WTC11 (cell line): ENCODE data around the gene ADPRS.

Source experiments
- AFF4 ChIP-seq: sonication (generic); formaldehyde crosslinking; IDR thresholded peaks from 2 replicates; pipeline ENCODE4 v1.8.1; 2023; ENCODE audit warnings: mild to moderate bottlenecking, missing genetic modification reagents, borderline replicate concordance
- ATF3 ChIP-seq: sonication (generic); formaldehyde crosslinking; conservative IDR thresholded peaks from 2 replicates; pipeline ENCODE4 v1.8.1; 2022; ENCODE audit warnings: mild to moderate bottlenecking, missing genetic modification reagents
- ETV6 ChIP-seq: sonication (generic); formaldehyde crosslinking; IDR thresholded peaks from 2 replicates; pipeline ENCODE4 v1.8.1; 2022; ENCODE audit warnings: mild to moderate bottlenecking, missing genetic modification reagents
- FOXJ3 ChIP-seq: sonication (generic); formaldehyde crosslinking; IDR thresholded peaks from 2 replicates; pipeline ENCODE4 v1.9.0; 2021; ENCODE audit warnings: missing genetic modification reagents, mild to moderate bottlenecking, borderline replicate concordance
- GABPB1 ChIP-seq: sonication (generic); formaldehyde crosslinking; IDR thresholded peaks from 2 replicates; pipeline ENCODE4 v1.8.1; 2023; ENCODE audit warnings: mild to moderate bottlenecking, missing genetic modification reagents
- JUN ChIP-seq: sonication (generic); formaldehyde crosslinking; IDR thresholded peaks from 2 replicates; pipeline ENCODE4 v1.8.0; 2023; ENCODE audit warnings: mild to moderate bottlenecking, missing genetic modification reagents
- MAX ChIP-seq: sonication (generic); formaldehyde crosslinking; IDR thresholded peaks from 2 replicates; pipeline ENCODE4 v1.8.0; 2022; ENCODE audit warnings: mild to moderate bottlenecking, missing genetic modification reagents
- PREB ChIP-seq: sonication (generic); formaldehyde crosslinking; IDR thresholded peaks from 2 replicates; pipeline ENCODE4 v1.8.1; 2022; ENCODE audit warnings: mild to moderate bottlenecking, missing genetic modification reagents, moderate library complexity, borderline replicate concordance
- SMAD4 ChIP-seq: sonication (generic); formaldehyde crosslinking; IDR thresholded peaks from 2 replicates; pipeline ENCODE4 v1.8.0; 2022; ENCODE audit warnings: mild to moderate bottlenecking, missing genetic modification reagents
- TCF7 ChIP-seq: sonication (generic); formaldehyde crosslinking; IDR thresholded peaks from 2 replicates; pipeline ENCODE4 v1.8.0; 2022; ENCODE audit warnings: mild to moderate bottlenecking, low read depth, missing genetic modification reagents, moderate library complexity
- USF2 ChIP-seq: sonication (generic); formaldehyde crosslinking; IDR thresholded peaks from 2 replicates; pipeline ENCODE4 v1.8.1; 2023; ENCODE audit warnings: mild to moderate bottlenecking, missing genetic modification reagents, moderate library complexity
- ZNF416 ChIP-seq: fragments of 250-450 bp; sonication (Bioruptor Pico); IDR thresholded peaks from 2 replicates; pipeline ENCODE4 v1.9.0; 2021; ENCODE audit warnings: mild to moderate bottlenecking, inconsistent platforms
- ZNF423 ChIP-seq: fragments of 250-450 bp; sonication (Bioruptor Pico); IDR thresholded peaks from 2 replicates; pipeline ENCODE4 v2.1.2; 2022; ENCODE audit warnings: mild to moderate bottlenecking, moderate library complexity
- TF ChIP-seq, protein P1 (sequence below): fragments of 200-600 bp; IDR thresholded peaks from 2 replicates; pipeline ENCODE4 v1.8.0; 2022; ENCODE audit warnings: antibody characterized with exemption

- TF ChIP-seq ZNF423 (no peak), ETV6 (CRISPR knock-in tag) (no peak), GABPB1 (no peak), FOXJ3 (no peak), TCF7 (CRISPR knock-in tag) (no peak), AFF4 (CRISPR knock-in tag) (no peak), JUN (CRISPR knock-in tag) (no peak), SMAD4 (CRISPR knock-in tag) (no peak), MAX (CRISPR knock-in tag) (no peak), PREB (CRISPR knock-in tag) (no peak), USF2 (CRISPR knock-in tag) (no peak), ATF3 (CRISPR knock-in tag) (no peak), ZNF416 (CRISPR knock-in tag) (no peak)
- TF ChIP-seq, protein P1, sequence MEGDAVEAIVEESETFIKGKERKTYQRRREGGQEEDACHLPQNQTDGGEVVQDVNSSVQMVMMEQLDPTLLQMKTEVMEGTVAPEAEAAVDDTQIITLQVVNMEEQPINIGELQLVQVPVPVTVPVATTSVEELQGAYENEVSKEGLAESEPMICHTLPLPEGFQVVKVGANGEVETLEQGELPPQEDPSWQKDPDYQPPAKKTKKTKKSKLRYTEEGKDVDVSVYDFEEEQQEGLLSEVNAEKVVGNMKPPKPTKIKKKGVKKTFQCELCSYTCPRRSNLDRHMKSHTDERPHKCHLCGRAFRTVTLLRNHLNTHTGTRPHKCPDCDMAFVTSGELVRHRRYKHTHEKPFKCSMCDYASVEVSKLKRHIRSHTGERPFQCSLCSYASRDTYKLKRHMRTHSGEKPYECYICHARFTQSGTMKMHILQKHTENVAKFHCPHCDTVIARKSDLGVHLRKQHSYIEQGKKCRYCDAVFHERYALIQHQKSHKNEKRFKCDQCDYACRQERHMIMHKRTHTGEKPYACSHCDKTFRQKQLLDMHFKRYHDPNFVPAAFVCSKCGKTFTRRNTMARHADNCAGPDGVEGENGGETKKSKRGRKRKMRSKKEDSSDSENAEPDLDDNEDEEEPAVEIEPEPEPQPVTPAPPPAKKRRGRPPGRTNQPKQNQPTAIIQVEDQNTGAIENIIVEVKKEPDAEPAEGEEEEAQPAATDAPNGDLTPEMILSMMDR, result no peak
Measured at GRCh38 chr1:36101546-36101945, 12.9 kb downstream of the ADPRS start.
